Measurements from ENCODE around the gene ABLIM3. TPM values are rescaled to one million over a fixed set of nuclear protein-coding genes. Genes with fewer than 3 reads are reported as not detected.

ABLIM3 gene
- total RNA-seq, 1 donor from 2014 or later: 122 TPM

- H3K4me3 ChIP-seq: no peak overlapping the region
- H3K9me3 ChIP-seq (replicated peaks): peaks cover 5% of the 10 kb centered on the region
- no peak for TF ChIP-seq CTCF (IDR thresholded peaks at IDR 0.05; ENCODE audit: borderline replicate concordance)
- intact Hi-C loops (cut with micrococcal nuclease): no loop called here
- peak overlapping the region; percentile 91 for H3K27ac ChIP-seq (replicated peaks)
- H3K36me3 ChIP-seq: peaks cover 7% of the 10 kb centered on the region
- H3K27me3 ChIP-seq (ENCODE audit: low read depth): no peaks in the 10 kb centered on the region
- no peak for DNase-seq
- peaks cover 91% of the 10 kb centered on the region for H3K4me1 ChIP-seq
These were observed 6.4 kb downstream of the ABLIM3 start for GRCh38 chr5:149147676-149148075.

DNA sequence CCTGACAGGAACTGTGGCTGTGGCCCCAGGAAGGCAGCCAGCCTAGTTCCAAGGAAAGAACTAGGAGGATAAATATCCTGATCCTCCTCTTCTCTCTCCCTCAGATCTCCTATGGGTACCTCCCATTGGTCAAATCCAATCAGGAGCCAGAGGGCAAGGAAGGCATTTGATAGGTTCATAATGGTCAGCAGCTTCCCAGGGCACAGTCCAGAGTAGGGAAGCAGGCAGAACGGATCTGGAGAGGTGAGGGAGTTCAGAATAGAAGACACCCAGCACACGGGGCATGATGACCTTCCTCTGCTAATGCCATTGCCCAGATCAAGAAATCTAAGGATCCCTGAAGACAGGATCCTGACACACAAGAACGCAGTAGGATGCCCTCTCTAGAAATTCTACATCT, 8.6 kb downstream of the ABLIM3 start:
- intact Hi-C loops (cut with micrococcal nuclease): no loop called here
- Histone ChIP-seq H3K36me3 (peaks cover 7% of the 10 kb centered on the region), H3K27me3 (ENCODE audit: low read depth) (no peaks in the 10 kb centered on the region), H3K9me3 (replicated peaks) (peaks cover 5% of the 10 kb centered on the region), H3K27ac (replicated peaks) (peak overlapping the region; percentile 91), H3K4me1 (peaks cover 91% of the 10 kb centered on the region), H3K4me3 (peak overlapping the region; percentile 7)
- no peak for TF ChIP-seq CTCF (IDR thresholded peaks at IDR 0.05; ENCODE audit: borderline replicate concordance)
- DNase-seq: no peak

DNA sequence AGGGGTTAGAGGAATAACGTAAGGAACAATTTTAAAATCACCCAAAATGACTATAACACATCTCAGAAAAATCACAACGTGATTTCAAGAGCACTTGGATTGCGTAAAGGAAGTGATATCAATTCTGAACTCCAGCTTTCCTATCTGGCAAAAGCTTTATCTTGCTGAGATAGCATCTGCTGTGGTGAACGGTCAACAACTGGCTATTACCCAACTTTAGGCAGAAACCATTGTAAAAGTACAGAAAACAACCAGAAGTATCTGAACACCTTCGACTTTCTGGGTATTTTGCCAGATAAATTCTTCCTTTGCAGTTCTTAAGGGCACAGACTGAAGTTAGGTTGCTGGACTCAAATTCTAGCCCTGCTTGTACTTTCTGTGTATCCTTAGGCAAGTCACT, 9.2 kb downstream of the ABLIM3 start:
- H3K4me3 ChIP-seq: peak overlapping the region; percentile 7
- intact Hi-C loops (cut with micrococcal nuclease): no loop called here
- peak overlapping the region; percentile 91 for H3K27ac ChIP-seq (replicated peaks)
- TF ChIP-seq CTCF (IDR thresholded peaks at IDR 0.05; ENCODE audit: borderline replicate concordance): no peak
- no peaks in the 10 kb centered on the region for H3K27me3 ChIP-seq (ENCODE audit: low read depth)
- H3K9me3 ChIP-seq (replicated peaks): peaks cover 5% of the 10 kb centered on the region
- H3K4me1 ChIP-seq: peaks cover 96% of the 10 kb centered on the region
- DNase-seq: no peak
- peaks cover 7% of the 10 kb centered on the region for H3K36me3 ChIP-seq

- Histone ChIP-seq H3K4me3 (no peak overlapping the region), H3K36me3 (peaks cover under 1% of the 10 kb centered on the region), H3K4me1 (peaks cover 98% of the 10 kb centered on the region), H3K9me3 (replicated peaks) (no peaks in the 10 kb centered on the region), H3K27me3 (ENCODE audit: low read depth) (no peaks in the 10 kb centered on the region), H3K27ac (replicated peaks) (peak overlapping the region; percentile 91)
- TF ChIP-seq CTCF (IDR thresholded peaks at IDR 0.05; ENCODE audit: borderline replicate concordance): peak; percentile 29
- no peak for DNase-seq
- intact Hi-C loops (cut with micrococcal nuclease): no loop called here
These were observed 10.4 kb downstream of the ABLIM3 start for GRCh38 chr5:149151717-149152116.

- peaks cover 100% of the 10 kb centered on the region for H3K4me1 ChIP-seq
- TF ChIP-seq CTCF (IDR thresholded peaks at IDR 0.05; ENCODE audit: borderline replicate concordance): no peak
- intact Hi-C loops (cut with micrococcal nuclease): no loop called here
These were observed 11.0 kb downstream of the ABLIM3 start for GRCh38 chr5:149152317-149152746.

More at GRCh38 chr5:149152317-149152746, 11.0 kb downstream of the ABLIM3 start:
- no peak for DNase-seq
- H3K9me3 ChIP-seq (replicated peaks): no peaks in the 10 kb centered on the region
- no peaks in the 10 kb centered on the region for H3K27me3 ChIP-seq (ENCODE audit: low read depth)
- no peak overlapping the region for H3K4me3 ChIP-seq
- no peaks in the 10 kb centered on the region for H3K36me3 ChIP-seq
- peak overlapping the region; percentile 91 for H3K27ac ChIP-seq (replicated peaks)

Data from left ventricle myocardium inferior (tissue), 1 donor.